Loucy (cell line): ENCODE data around the gene OTUD5.
A peak's percentile ranks its signal among the peaks of the same experiment; 100 is the strongest.

Source experiments
- CTCF ChIP-seq: fragments of 200-600 bp; sonication (generic); conservative IDR thresholded peaks from 2 replicates; pipeline ENCODE4 v1.5.1; 2014; ENCODE audit warnings: mild to moderate bottlenecking, antibody characterized with exemption, low read length
- EZH2phosphoT487 ChIP-seq: fragments of 200-600 bp; IDR thresholded peaks from 2 replicates; pipeline ENCODE4 v1.6.1; 2018; ENCODE audit warnings: antibody characterized with exemption, mild to moderate bottlenecking, moderate library complexity, borderline replicate concordance

GRCh38 chrX:48945517-48946348, 11.7 kb downstream of the OTUD5 start:
- TF ChIP-seq CTCF (peak; percentile 64), EZH2phosphoT487 (no peak)
